NB4 (cell line): ENCODE results near the gene PAPOLB.
A peak's percentile ranks its signal among the peaks of the same experiment; 100 is the strongest.

Experiments used
- DNase-seq: peaks from one replicate; pipeline ENCODE4 v3.0.0; 2010; ENCODE audit warnings: low read depth
- H3K4me3 ChIP-seq: one replicate; pipeline ENCODE4 v1.5.1; 2011; ENCODE audit warnings: mild to moderate bottlenecking, low read depth, low read length, moderate library complexity
- CTCF ChIP-seq: IDR thresholded peaks from one replicate; pipeline ENCODE4 v1.5.1; 2012; ENCODE audit warnings: low read depth, low read length
- MAX ChIP-seq: IDR thresholded peaks from 2 replicates; pipeline ENCODE4 v1.6.1; 2011; ENCODE audit warnings: low read depth, low read length
- MYC ChIP-seq: IDR thresholded peaks from 2 replicates; pipeline ENCODE4 v1.6.1; 2011; ENCODE audit warnings: low read depth, low read length
- POLR2A ChIP-seq: IDR thresholded peaks from 2 replicates; pipeline ENCODE4 v1.6.1; 2011; ENCODE audit warnings: mild to moderate bottlenecking; ENCODE audit not compliant: insufficient read length; ENCODE audit errors: extremely low read depth

PAPOLB gene

GRCh38 chr7:4837041-4837802 is 24.6 kb downstream of the PAPOLB start:
- TF ChIP-seq CTCF (no peak), MAX (no peak), MYC (no peak), POLR2A (no peak)
- H3K4me3 ChIP-seq: no peak overlapping the region
- peak; percentile 66 for DNase-seq

- no peak for TF ChIP-seq MAX
- no peak for TF ChIP-seq MYC
- no peak for TF ChIP-seq CTCF
- TF ChIP-seq POLR2A: no peak
- no peak overlapping the region for H3K4me3 ChIP-seq
- DNase-seq: no peak
Measured at GRCh38 chr7:4836206-4836661, 25.6 kb downstream of the PAPOLB start.

GRCh38 chr7:4835398-4836205 is 26.2 kb downstream of the PAPOLB start:
- TF ChIP-seq POLR2A (no peak), MYC (no peak)
- no peak for DNase-seq
- no peak overlapping the region for H3K4me3 ChIP-seq

GRCh38 chr7:4834601-4835397 is 27.0 kb downstream of the PAPOLB start:
- no peak for DNase-seq
- no peak overlapping the region for H3K4me3 ChIP-seq
- no peak for TF ChIP-seq MAX
- TF ChIP-seq CTCF: no peak
- TF ChIP-seq POLR2A: no peak
- TF ChIP-seq MYC: no peak

GRCh38 chr7:4833691-4834600 is 27.9 kb downstream of the PAPOLB start:
- DNase-seq: no peak
- TF ChIP-seq MAX (no peak), POLR2A (no peak), MYC (no peak), CTCF (no peak)
- H3K4me3 ChIP-seq: no peak overlapping the region
